Nephron (organoid): Measurements from ENCODE around the gene OR1E2.
"Not testable (repeated sequence)": the region's sequence is repeated elsewhere in the genome, so short reads cannot be mapped to it uniquely, and the experiment has no call there.

Experiments used
- H3K27ac Mint-ChIP-seq, 3 experiments: 2 replicates each; pipeline ENCODE4 v1.8.0; 2020; ENCODE audit warnings: mixed read lengths in 3 of 3, mild to moderate bottlenecking in 2 of 3, moderate library complexity in 1 of 3
- H3K27me3 Mint-ChIP-seq: 2 replicates; pipeline ENCODE4 v1.8.0; 2021; ENCODE audit warnings: low read depth, mild to moderate bottlenecking, moderate library complexity, mixed read lengths
- H3K36me3 Mint-ChIP-seq: 2 replicates; pipeline ENCODE4 v1.8.0; 2020; ENCODE audit warnings: low read depth, mixed read lengths
- H3K4me1 Mint-ChIP-seq: 2 replicates; pipeline ENCODE4 v1.8.0; 2020; ENCODE audit warnings: mixed read lengths
- H3K4me3 Mint-ChIP-seq, 3 experiments: 2 replicates each; pipeline ENCODE4 v1.8.0; 2020; ENCODE audit warnings: mild to moderate bottlenecking in 3 of 3, mixed read lengths in 3 of 3, moderate library complexity in 2 of 3
- H3K9me3 Mint-ChIP-seq: 2 replicates; pipeline ENCODE4 v1.8.0; 2020; ENCODE audit warnings: mixed read lengths
- TF ChIP-seq, protein P1 (sequence below), 3 experiments: fragments of 200-600 bp; sonication (generic); IDR thresholded peaks; one replicate each; pipeline ENCODE4 v1.5.0; 2021; ENCODE audit warnings: antibody characterized with exemption in 3 of 3; ENCODE audit not compliant: unreplicated experiment in 3 of 3

Gene OR1E2

DNA sequence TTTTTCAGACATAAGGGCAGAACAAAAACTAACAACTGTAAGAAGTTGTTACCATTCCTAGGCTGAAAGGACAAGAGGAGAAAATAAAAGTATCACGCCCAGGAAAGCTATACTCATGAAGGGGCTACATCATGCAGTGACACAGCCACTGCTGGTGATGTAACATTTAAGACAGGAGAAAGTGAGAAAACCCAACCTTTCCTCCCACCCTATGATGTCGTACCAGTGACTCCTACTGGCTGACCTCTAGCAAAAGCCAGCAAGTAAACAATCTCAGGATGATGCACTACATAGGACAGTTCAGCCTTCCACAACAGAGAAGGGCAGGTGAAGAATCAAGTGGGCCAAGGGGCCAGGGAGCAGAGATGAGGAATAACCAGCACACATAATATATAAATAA lies 14.0 kb upstream of the OR1E2 start:
- Mint-ChIP-seq H3K27ac (no peak overlapping the region), H3K36me3 (no peaks in the 10 kb centered on the region), H3K4me1 (no peaks in the 10 kb centered on the region), H3K27me3 (peaks cover 13% of the 10 kb centered on the region), H3K4me3 (no peak overlapping the region), H3K9me3 (no peaks in the 10 kb centered on the region)
- TF ChIP-seq, protein P1, sequence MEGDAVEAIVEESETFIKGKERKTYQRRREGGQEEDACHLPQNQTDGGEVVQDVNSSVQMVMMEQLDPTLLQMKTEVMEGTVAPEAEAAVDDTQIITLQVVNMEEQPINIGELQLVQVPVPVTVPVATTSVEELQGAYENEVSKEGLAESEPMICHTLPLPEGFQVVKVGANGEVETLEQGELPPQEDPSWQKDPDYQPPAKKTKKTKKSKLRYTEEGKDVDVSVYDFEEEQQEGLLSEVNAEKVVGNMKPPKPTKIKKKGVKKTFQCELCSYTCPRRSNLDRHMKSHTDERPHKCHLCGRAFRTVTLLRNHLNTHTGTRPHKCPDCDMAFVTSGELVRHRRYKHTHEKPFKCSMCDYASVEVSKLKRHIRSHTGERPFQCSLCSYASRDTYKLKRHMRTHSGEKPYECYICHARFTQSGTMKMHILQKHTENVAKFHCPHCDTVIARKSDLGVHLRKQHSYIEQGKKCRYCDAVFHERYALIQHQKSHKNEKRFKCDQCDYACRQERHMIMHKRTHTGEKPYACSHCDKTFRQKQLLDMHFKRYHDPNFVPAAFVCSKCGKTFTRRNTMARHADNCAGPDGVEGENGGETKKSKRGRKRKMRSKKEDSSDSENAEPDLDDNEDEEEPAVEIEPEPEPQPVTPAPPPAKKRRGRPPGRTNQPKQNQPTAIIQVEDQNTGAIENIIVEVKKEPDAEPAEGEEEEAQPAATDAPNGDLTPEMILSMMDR (IDR thresholded peaks at IDR 0.05; ENCODE audit: unreplicated experiment in 3 of 3): no peak

DNA sequence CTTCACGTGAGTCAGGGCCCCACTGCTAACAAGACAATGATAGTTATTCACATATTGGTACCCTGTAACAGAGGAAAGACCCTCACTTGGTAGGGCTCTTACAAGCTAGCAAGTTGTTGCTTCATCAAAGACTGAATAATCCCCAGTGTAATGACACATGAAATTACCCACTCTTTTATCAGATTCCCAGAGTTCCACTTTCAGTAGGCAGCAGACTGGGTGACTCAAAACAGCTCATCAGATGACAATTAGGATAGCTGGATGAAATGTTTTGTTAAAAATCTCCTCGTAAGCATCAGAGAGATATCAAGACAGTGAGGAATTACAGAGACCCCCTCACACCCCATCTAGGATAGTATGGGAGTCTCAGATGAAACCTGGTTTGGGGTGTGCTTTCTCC lies 6.8 kb upstream of the OR1E2 start:
- Mint-ChIP-seq H3K4me1 (no peaks in the 10 kb centered on the region), H3K27me3 (peaks cover 20% of the 10 kb centered on the region), H3K36me3 (no peaks in the 10 kb centered on the region), H3K9me3 (no peaks in the 10 kb centered on the region), H3K4me3 (no peak overlapping the region), H3K27ac (no peak overlapping the region)
- TF ChIP-seq, protein P1 (IDR thresholded peaks at IDR 0.05; ENCODE audit: unreplicated experiment in 3 of 3): no peak

DNA sequence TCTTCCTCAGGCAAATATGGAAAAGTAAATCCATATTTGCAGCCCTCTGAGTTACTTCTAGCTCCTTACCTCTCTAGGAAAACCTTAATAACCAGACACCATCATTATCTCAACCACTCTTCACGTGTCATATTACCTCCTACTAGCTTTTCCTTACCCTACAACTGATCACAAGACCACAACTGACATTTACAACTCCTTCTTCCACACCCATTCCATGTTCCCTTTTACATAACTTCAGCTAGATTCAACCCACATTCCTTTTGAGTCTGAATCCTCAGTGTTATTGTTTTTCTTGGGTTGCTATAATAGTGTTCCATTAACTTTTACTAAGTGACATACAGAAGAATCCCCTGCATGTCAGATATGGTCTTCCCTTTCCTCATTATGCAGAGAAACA lies 4.7 kb upstream of the OR1E2 start:
- no peak overlapping the region for H3K27ac Mint-ChIP-seq
- no peaks in the 10 kb centered on the region for H3K36me3 Mint-ChIP-seq
- H3K27me3 Mint-ChIP-seq: peaks cover 13% of the 10 kb centered on the region
- no peaks in the 10 kb centered on the region for H3K4me1 Mint-ChIP-seq
- peaks cover 2% of the 10 kb centered on the region for H3K9me3 Mint-ChIP-seq
- no peak overlapping the region for H3K4me3 Mint-ChIP-seq
- TF ChIP-seq, protein P1 (IDR thresholded peaks at IDR 0.05; ENCODE audit: unreplicated experiment in 3 of 3): no peak

DNA sequence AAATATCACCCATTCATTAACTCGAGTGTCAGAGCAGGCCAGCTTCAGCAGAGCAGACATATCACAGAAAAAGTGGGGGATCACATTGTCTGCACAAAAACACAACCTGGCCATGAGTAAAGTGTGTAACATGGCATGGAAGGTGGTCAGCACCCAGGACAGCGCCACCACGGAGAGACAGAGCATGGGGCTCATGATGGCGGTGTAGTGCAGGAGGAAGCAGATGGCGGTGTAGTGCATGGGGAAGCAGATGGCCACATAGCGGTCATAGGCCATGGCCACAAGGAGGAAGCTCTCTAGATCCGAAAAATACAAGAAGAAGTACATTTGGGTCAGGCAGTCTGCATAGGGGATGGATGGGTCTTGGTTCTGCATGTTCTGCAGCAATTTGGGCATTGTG lies 426 bp downstream of the OR1E2 start:
- H3K4me3 Mint-ChIP-seq, H3K4me1 Mint-ChIP-seq, H3K36me3 Mint-ChIP-seq, H3K27me3 Mint-ChIP-seq, H3K27ac Mint-ChIP-seq: not testable (repeated sequence)
- H3K9me3 Mint-ChIP-seq: peaks cover 29% of the 10 kb centered on the region

DNA sequence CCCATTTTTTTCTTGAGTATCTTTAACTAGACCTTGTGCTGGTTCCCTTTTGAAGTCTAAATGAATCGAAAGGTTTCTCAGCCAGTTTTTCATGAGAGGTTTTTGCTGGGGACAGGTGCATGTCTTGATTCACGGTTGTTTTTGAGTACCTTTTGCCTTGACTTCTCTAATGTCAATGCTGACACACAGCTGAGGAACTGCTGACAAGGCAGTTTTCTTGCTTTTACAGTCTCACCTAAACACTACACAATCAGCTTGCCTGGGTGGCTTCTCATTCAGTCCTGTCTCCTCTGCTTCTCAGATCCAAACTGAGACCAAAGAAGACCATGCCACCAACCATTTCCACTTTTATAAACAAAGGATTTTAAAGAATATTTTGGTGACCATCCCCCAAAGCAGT lies 15.4 kb downstream of the OR1E2 start:
- TF ChIP-seq, protein P1 (IDR thresholded peaks at IDR 0.05; ENCODE audit: unreplicated experiment in 3 of 3): no peak
- Mint-ChIP-seq H3K27ac (no peak overlapping the region), H3K9me3 (peaks cover 10% of the 10 kb centered on the region), H3K4me1 (no peaks in the 10 kb centered on the region), H3K4me3 (no peak overlapping the region), H3K36me3 (no peaks in the 10 kb centered on the region), H3K27me3 (no peaks in the 10 kb centered on the region)

DNA sequence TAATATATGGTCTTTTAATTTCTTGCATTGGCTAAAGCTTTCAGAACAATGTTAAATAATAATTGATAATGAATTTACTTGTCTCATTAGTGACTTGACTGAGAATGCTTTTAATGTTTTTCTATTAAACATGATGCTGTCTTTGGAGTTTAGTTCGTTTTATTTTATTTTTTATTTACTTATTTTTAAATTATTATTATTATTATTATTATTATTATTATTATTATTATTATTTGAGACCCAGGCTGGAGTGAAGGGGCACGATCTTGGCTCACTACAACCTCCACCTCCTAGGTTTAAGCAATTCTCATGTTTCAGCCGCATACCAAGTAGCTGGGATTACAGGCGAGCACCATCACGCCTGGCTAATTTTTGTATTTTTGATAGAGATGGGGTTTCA lies 18.0 kb downstream of the OR1E2 start:
- Mint-ChIP-seq H3K36me3 (no peaks in the 10 kb centered on the region), H3K4me3 (no peak overlapping the region), H3K4me1 (no peaks in the 10 kb centered on the region), H3K27ac (no peak overlapping the region), H3K9me3 (peaks cover 6% of the 10 kb centered on the region), H3K27me3 (no peaks in the 10 kb centered on the region)
- TF ChIP-seq, protein P1 (IDR thresholded peaks at IDR 0.05; ENCODE audit: unreplicated experiment in 3 of 3): no peak

DNA sequence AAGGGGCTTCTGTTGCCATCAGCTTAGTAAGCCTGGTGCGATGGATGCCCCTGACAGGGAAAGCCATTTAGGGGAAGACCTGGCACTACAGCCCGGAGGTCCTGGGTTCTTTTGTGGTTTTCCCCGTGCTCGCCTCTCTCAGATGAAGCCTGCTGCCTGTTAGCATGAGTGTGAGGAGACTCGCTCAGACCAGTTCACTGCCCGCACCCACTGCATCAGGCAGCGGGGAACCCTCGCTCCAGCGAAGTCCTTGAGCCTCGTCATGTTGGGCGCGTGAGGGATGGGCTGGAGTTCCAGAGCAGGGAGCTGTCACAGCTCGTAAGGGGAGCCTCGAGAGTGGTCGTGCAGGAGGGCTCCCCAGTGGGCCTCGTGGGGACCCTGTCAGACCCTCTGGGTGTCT lies 21.4 kb downstream of the OR1E2 start:
- not testable (repeated sequence) for H3K27ac Mint-ChIP-seq, H3K4me3 Mint-ChIP-seq, H3K36me3 Mint-ChIP-seq, H3K4me1 Mint-ChIP-seq, H3K27me3 Mint-ChIP-seq
- H3K9me3 Mint-ChIP-seq: peaks cover 25% of the 10 kb centered on the region
